Ureter (tissue), 1 donor: Measurements from ENCODE around the gene GABRR1. TPM values are rescaled to one million over a fixed set of nuclear protein-coding genes. Genes with fewer than 3 reads are reported as not detected.
A peak's percentile ranks its signal among the peaks of the same experiment; 100 is the strongest.
"Not testable (repeated sequence)": the region's sequence is repeated elsewhere in the genome, so short reads cannot be mapped to it uniquely, and the experiment has no call there.

Experiments
- DNase-seq: peaks from one replicate; pipeline ENCODE4 v3.0.0-alpha.2; 2020; ENCODE audit warnings: low spot score
- total RNA-seq: library from RNA; stranded (reverse); gene quantifications from one replicate; pipeline ENCODE4 v1.2.4, GENCODE V29; 2023
- donor health status: DM: yes; HTN: yes; CAD: no.

The GABRR1 gene
- total RNA-seq, 1 donor from 2014 or later: not detected

DNA sequence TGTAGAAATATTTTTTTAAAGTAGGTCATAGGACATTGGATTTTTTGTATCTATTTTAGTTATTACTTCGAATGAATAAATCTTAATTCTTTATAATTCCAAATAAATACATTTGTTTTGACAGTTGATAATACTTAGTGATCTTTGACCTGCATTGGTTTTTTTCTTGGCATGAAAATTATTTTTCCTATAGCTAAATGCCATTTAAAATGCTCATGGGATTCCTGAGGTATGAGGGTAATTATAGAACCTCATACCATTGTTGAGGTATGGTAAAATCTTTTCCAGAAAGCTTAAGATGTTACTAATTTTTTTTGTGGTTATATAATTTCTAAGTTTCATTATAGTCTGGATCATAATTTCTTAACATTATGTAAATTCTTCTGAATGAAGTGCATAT, 63.0 kb downstream of the GABRR1 start:
- DNase-seq: no peak

DNA sequence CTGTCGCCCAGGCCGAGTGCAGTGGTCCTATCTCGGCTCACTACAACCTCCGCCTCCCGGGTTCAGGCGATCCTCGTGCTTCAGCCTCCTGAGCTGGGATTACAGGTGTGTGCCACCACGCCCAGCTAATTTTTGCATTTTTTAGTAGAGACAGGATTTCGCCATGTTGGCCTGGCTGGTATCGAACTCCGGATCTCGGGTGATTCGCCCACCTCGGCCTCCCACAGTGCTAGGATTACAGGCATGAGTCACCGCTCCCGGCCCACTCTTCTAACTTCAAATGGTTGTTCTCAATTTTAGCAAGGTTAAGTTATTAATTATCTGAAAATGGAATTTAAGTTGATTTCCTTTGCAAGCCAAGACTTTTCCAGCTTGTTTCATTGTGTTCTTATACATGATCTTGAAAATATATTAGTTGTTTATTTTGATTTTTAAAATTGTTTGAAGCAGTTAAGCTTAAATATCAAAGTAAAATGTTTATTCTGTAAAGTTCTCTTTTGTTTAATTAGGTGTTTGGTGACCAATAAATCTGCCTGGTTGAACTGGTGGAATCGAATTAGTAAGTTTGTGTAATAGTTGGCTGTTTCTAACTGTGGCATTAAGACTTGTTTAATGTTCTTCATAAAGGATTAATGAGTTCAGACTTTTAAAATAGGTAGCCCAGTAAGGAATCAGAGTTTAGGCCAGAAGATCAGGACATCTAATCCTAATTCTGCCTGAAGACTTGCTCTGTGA, 69.0 kb downstream of the GABRR1 start:
- no peak for DNase-seq

DNA sequence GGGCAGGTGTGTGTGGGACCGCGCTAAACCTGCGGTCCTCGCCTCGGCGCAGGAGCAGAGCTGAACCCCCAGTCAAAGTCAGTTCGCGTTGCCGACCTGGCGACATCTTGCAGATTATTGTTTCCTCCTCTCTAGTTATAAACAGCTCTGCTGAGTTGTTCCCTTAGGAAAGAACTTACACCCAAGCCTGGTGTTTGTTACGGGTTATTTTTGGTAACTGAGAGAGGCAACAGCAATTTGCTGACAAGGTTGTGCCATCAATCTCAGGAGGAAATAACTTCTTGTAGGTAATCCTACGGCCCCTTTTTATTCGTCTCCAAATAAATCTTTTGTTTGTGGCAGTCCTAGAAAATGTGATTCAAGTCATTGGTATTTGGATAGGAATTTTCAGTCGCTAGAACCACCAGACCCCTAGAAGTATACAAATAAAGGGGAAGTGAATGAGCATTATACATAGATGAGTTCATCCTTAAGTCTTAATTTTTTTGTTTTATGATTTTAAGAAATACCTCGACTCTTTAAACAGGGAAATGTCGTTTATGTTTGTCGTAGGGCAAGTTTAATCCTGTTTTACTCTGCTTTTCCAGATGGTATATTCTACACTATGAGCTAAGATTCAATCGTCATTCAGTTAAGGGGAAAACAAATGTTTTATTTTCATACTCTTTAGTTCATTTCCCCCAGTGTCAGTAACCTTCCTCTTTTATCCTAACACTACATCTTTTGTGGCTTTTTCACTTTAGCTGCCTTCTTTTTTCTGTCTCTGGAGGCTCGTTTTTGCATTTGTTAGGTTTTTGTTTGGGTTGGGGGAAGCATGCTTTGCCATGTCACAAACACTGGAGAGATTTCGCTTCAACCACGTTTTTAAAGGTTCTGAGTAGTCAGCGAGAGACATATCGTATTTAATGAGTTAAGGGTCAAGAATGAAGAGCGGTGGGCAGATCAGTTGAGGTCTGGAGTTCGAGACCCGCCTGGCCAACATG, 70.1 kb downstream of the GABRR1 start:
- no peak for DNase-seq

DNA sequence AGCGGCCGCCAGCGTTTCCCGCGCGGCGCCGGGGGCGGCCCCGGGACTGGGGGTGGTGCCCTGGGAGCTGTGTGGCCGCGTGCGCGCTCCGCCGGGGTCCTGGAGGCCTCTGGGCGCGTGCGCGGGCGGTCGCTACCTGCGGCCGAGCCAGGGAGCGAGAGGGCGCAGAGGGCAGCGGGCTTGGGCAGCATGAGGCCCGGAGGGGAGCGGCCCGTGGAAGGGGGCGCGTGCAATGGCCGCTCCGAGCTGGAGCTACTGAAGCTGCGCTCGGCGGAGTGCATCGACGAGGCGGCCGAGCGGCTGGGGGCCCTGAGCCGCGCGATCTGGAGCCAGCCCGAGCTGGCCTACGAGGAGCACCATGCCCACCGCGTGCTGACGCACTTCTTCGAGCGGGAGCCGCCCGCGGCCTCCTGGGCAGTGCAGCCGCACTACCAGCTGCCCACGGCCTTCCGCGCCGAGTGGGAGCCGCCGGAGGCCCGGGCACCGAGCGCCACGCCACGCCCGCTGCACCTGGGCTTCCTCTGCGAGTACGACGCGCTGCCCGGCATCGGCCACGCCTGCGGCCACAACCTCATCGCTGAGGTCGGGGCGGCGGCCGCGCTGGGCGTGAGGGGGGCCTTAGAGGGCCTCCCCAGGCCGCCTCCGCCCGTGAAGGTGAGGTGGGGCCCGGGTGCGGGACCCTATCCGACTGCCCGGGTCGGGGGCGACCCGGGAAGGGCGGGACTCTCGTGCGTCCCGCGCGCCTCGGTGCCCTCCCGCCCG, 71.0 kb downstream of the GABRR1 start, which contains the start of gene PM20D2:
TSS of gene PM20D2 (plus strand) at position 100 of the 762 bp plus-strand sequence. CDS start at position 190, 90 bp downstream.
- peak; percentile 65 for DNase-seq

DNA sequence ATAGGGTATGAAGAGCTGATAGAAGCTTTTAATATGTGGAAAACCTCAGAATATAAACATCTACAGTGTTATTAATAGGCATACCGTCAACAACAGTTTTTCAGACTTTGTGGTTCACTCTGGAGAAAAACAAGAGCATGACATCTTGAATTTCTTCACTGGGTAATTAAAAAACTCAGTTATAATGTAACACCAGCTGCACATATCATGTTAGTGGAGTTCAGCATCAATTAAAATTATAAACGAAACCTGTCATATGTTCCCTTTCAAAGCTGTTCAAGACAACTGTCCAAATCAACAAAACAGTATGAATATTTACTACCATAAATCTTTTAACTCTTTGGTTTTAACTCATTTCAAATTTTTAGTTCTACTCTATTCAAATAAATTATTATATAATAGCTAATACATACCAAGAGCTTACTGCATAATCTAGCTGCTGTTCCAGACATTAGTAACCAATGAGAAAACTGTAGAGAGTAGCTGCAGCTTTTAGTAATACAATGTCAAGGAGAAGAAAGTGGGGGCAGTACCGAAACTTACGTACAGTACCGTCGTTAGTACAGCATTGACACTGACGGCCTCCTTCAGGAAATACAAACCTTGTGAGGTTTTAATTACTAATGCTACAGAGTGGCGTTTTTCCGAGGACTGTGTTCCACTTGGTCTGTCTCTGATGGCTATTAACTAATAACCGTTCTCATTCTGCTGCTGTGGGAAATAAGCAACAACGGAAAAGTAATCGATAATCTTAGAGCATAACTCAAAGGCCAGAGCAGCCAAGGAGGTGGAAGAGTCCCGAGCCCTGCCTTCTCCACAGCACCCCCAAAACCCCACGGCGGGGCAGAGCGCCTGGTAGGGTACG, 71.8 kb downstream of the GABRR1 start:
- no peak for DNase-seq

DNA sequence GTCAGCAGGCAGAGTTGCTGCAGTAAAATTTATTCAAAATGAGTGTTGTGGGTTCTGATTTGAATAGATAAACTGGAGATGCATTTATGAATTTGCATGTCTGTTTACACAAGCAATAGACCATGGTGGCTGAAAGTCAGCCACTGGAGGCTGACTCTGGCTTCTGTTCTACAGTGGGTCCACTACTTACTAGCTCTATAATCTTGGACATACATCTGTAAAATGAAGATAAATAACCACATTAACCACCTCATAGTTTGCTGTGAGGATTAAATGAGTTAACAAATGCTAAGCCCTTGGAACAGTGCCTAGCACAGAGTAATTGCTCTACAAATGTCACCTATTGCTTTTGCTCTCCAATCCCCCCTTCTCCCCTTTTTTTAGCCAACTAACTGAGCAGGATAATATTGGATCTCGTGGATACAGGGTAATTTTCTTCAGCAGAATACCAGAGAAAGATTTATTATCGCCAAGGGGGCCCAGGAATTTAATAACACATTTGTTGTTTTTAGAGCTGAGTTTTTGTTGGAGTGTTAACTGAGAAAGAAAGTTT, 72.7 kb downstream of the GABRR1 start:
- DNase-seq: no peak

DNA sequence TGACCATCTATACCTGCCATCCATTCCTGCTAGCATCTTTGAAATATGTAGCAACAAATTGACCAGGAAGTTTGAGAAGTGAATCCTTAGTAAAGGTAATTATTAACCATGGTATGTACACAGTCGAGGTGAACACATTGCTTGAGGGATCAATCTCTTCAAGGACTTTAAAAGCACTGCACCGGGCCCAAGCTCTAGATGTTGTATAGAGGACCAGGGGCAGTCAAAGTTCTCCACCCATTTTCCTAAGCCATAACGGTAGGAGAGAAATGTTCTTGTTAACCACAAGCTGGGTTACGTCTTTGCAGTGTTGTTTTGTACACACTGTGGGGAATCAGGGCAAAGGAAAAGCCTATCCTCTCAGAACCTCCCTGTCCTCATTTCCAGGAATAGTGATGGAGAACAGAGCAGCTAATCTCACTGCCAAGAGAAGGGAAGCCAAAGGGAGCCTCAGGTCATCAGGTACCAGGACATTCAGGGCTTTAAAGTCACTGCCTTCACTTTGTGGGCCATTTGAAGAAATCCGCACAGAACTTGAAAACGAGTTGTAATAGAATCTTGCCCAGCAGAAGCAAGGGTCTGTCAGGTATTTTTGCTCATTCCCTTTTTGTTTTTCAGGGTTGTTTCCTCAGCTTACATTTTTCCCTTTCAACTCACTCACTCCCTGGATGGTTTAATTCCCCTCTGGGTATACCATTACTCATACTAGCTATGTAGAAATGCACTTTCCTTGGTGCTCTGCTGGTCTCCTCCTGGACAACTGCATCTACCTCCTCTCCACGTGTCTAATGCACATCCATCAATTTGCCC, 76.6 kb downstream of the GABRR1 start:
- no peak for DNase-seq

DNA sequence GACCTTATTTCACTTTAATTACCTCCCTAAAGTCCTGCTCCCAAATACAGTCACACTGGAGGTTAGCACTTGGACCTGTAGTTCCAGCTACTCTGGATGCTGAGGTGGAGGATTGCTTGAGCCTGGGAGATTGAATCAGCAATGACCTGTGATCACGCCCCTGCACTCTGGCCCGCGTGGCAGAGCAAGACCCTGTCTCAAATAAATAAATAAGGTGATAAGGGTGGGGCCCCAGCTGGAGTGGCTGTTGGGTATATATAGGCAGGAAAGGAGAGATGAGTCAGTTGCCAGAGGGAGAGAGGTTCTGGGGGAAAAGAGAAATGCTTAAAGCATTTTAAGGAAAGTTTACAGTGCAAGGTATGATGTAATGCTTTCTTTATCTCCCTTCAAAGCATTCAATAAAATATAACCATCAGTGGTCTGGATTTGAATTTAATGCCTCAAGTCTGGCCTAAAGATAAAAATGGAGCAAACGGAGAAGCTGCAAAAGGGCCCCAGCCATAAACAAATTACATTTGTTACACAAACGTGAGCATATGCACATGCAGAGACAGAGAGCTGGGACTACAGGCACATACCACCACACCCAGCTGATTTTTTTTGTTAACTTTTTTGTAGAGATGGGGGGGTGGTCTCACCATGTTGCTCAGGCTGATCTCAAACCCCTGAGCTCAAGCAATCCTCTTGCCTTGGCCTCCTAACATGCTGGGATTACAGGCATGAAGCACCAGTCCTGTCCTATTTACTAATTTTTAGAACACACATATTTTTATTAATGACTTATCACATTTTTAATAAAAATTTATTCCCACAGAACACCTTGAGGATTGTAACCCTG, 77.4 kb downstream of the GABRR1 start:
- DNase-seq: no peak

DNA sequence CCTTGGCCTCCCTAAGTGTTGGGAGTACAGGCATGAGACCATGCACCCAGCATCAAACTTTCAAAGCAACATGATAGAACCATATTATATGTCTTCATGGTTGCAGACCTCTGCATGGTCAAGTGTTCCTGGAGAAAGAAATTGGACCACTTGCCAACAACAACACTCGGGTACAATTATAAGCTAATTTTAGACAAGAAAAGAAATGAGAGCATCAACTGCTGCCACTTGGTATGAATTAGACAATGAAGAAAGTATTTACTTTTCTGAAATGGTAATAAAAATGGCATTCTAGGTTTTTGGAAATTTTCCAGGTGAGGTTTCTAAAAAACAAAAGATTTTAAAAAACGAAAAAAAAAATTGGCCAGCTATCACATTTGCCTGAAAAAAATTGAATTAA, 79.0 kb downstream of the GABRR1 start:
- DNase-seq: no peak

DNA sequence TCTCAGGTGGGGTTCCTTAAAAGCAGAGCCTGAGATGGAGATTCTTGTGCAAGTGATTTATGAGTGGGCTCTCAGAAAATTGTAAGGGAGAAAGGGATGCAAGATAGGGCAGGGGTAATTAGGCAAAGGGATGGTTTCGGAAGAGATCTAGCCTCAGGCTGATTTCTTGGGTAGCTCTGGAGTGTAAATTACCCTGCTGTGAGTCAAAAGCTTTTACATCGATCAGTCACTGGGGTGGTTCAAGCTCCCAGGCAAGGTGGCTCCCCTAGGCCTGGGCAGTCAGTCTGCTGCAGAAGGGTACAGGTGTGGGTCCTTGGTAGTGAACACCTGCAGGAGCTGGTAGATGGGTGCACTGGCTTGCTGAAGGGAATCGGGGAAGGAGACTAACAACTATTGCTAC, 82.4 kb downstream of the GABRR1 start:
- no peak for DNase-seq

DNA sequence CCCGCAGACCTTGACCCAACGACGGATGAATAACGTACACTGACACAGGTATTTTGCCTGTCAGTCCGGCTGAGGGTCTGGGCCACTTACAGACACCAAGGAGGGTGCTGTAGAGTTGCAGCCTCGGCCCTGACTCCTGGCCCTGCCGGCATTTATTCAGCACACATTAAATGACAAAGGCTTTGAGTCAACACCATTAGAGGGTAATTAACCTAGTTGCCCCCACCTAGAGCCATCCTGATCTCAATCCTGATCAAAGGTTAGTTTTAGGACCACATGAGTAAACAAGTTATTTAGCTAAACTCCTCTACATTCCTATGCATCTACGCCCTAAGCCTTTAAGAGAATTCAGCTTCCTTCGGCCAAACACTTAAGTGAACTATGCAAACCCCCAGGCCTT, 83.2 kb downstream of the GABRR1 start:
- DNase-seq: no peak

DNA sequence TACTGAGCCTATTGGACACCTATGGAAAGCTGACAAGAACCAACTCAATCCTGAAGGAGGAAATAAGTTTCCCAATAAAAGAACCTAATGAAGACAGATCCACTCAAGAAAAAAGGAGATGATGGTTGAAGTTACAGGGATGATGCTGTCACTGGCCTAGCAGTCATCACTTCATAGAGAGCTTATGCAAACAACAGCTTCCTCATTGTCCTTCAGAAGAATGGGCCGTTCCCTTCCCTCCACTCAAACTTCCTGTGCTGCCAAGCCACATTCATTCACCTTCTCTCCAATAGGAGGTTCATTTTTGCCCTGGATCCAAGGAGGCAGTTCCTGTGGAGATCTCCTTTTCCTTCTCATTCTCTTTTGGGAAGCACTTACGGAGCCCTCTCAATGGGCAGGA, 85.1 kb downstream of the GABRR1 start:
- DNase-seq: no peak

DNA sequence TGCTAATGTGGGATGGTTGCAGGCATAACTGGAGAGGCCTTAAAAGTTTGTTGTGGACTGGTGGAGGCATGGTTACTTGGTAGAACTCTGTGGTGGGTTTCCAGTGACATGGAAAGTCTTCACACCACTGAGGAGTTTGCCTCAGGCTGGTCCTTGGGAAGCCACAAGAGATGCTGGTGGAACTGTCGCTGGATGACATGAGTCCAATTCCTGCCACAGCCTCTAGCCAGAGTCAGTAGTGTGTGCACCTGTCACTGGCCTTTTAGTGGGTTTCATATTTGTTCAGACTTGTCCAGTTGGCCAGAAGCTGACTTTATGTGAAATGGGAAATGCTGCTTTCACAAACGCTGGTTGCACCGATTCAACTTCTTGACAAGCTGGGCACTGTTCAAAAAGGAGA, 85.6 kb downstream of the GABRR1 start:
- no peak for DNase-seq

DNA sequence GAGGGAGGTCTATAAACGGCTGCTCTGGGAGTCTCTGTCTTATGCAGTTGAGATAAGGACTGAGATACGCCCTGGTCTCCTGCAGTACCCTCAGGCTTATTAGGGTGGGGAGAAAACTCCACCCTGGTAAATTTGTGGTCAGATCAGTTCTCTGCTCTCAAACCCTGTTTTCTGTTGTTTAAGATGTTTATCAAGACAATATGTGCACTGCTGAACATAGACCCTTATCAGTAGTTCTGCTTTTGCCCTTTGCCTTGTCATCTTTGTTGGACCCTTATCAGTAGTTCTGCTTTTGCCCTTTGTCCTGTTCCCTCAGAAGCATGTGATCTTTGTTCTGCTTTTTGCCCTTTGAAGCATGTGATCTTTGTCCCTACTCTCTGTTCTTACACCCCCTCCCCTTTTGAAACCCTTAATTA, 88.9 kb downstream of the GABRR1 start:
- not testable (repeated sequence) for DNase-seq

Other genes with a start within 250 kb of the GABRR1 start
- 204 TPM for gene PNRC1, start 136.6 kb downstream of the GABRR1 start, total RNA-seq
- 0.57 TPM for gene SRSF12, start 99.3 kb downstream of the GABRR1 start, total RNA-seq
- 13.6 TPM for gene PM20D2, start 71.3 kb downstream of the GABRR1 start, total RNA-seq
- gene GABRR2, start 97.9 kb upstream of the GABRR1 start, total RNA-seq: 0.73 TPM
- 38.8 TPM for gene UBE2J1, start 135.4 kb upstream of the GABRR1 start, total RNA-seq
- 14.6 TPM for gene RRAGD, start 194.9 kb upstream of the GABRR1 start, total RNA-seq
- gene ANKRD6, start 215.8 kb upstream of the GABRR1 start, total RNA-seq: 34.3 TPM